HL-60 (cell line): ENCODE measurements around the gene IL37.

Experiments used
- DNase-seq, 2 experiments: peaks; one replicate each; pipeline ENCODE4 v3.0.0-alpha.2; 2010 to 2020; ENCODE audit warnings: low read depth in 1 of 2, low spot score in 1 of 2
- H3K27ac ChIP-seq: fragments of 250-450 bp; sonication (Bioruptor Pico); replicated peaks from 2 replicates; pipeline ENCODE4 v1.5.1; 2020; ENCODE audit warnings: mild to moderate bottlenecking, moderate library complexity
- H3K27me3 ChIP-seq: fragments of 250-450 bp; sonication (Bioruptor Pico); 2 replicates; pipeline ENCODE4 v1.5.1; 2021; ENCODE audit warnings: mild to moderate bottlenecking, moderate library complexity; ENCODE audit not compliant: insufficient read depth, poor library complexity, severe bottlenecking
- H3K4me3 ChIP-seq: replicated peaks from 2 replicates; pipeline ENCODE4 v1.5.1; 2011; ENCODE audit warnings: mild to moderate bottlenecking, control low read depth, low read length; ENCODE audit not compliant: insufficient read depth
- GABPA ChIP-seq: IDR thresholded peaks from 2 replicates; pipeline ENCODE4 v1.6.1; 2012; ENCODE audit warnings: low read depth
- POLR2AphosphoS5 ChIP-seq: IDR thresholded peaks from 2 replicates; pipeline ENCODE4 v1.6.1; 2012; ENCODE audit warnings: low read depth
- SPI1 ChIP-seq: IDR thresholded peaks from 2 replicates; pipeline ENCODE4 v1.6.1; 2012; ENCODE audit warnings: low read depth, mild to moderate bottlenecking, borderline replicate concordance
- TF ChIP-seq, protein P1 (sequence below): IDR thresholded peaks from one replicate; pipeline ENCODE4 v1.5.1; 2011; ENCODE audit warnings: low read length, control low read depth, inconsistent platforms; ENCODE audit not compliant: insufficient read depth
- TF ChIP-seq, protein P2 (sequence below): IDR thresholded peaks from 2 replicates; pipeline ENCODE4 v1.6.1; 2012; ENCODE audit warnings: low read depth; ENCODE audit not compliant: insufficient replicate concordance

The IL37 gene

DNA sequence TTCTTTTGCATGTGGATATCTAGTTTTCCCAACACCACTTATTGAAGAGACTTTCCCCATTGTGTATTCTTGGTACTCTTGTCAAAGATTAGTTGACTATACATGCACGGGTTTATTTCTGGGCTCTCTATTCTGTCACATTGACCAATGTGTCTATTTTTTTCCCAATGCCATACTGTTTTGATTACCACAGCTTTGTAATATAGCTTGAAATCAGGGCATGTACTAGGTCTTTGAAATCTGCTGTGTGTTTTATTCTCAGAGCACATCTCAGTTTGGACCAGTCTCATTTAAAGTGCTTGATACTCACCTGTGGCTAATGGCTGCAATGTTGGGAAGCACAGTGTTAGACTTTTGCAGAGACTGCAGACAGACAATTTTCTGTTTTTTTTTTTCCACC lies 34.0 kb downstream of the IL37 start:
- Histone ChIP-seq H3K27me3 (no peaks in the 10 kb centered on the region), H3K4me3 (no peak overlapping the region), H3K27ac (no peak overlapping the region)
- no peak for DNase-seq
- TF ChIP-seq SPI1, result no peak

DNA sequence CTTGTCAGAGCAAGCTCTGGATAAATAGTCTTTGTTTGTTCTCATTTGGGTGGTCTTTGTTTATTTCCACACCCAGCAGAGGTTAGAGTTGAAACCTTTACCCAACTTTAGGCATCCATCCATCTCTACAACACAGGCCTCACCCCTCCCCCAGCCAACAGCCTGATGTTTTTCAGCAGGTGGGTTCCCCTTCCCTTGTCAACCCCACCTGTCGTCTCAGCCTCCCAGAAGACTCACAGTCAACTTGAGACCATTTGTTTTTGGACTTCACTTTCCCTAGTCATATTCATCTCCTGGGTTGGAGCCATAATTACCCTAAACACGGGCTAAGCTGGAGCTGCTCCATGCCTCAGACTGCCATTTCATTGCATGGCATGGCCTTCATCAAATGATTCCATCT lies 35.1 kb downstream of the IL37 start:
- DNase-seq, result no peak
- no peak overlapping the region for H3K4me3 ChIP-seq
- TF ChIP-seq, protein P1, sequence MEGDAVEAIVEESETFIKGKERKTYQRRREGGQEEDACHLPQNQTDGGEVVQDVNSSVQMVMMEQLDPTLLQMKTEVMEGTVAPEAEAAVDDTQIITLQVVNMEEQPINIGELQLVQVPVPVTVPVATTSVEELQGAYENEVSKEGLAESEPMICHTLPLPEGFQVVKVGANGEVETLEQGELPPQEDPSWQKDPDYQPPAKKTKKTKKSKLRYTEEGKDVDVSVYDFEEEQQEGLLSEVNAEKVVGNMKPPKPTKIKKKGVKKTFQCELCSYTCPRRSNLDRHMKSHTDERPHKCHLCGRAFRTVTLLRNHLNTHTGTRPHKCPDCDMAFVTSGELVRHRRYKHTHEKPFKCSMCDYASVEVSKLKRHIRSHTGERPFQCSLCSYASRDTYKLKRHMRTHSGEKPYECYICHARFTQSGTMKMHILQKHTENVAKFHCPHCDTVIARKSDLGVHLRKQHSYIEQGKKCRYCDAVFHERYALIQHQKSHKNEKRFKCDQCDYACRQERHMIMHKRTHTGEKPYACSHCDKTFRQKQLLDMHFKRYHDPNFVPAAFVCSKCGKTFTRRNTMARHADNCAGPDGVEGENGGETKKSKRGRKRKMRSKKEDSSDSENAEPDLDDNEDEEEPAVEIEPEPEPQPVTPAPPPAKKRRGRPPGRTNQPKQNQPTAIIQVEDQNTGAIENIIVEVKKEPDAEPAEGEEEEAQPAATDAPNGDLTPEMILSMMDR, result no peak
- TF ChIP-seq, protein P2, sequence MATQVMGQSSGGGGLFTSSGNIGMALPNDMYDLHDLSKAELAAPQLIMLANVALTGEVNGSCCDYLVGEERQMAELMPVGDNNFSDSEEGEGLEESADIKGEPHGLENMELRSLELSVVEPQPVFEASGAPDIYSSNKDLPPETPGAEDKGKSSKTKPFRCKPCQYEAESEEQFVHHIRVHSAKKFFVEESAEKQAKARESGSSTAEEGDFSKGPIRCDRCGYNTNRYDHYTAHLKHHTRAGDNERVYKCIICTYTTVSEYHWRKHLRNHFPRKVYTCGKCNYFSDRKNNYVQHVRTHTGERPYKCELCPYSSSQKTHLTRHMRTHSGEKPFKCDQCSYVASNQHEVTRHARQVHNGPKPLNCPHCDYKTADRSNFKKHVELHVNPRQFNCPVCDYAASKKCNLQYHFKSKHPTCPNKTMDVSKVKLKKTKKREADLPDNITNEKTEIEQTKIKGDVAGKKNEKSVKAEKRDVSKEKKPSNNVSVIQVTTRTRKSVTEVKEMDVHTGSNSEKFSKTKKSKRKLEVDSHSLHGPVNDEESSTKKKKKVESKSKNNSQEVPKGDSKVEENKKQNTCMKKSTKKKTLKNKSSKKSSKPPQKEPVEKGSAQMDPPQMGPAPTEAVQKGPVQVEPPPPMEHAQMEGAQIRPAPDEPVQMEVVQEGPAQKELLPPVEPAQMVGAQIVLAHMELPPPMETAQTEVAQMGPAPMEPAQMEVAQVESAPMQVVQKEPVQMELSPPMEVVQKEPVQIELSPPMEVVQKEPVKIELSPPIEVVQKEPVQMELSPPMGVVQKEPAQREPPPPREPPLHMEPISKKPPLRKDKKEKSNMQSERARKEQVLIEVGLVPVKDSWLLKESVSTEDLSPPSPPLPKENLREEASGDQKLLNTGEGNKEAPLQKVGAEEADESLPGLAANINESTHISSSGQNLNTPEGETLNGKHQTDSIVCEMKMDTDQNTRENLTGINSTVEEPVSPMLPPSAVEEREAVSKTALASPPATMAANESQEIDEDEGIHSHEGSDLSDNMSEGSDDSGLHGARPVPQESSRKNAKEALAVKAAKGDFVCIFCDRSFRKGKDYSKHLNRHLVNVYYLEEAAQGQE, result no peak
- TF ChIP-seq GABPA (no peak), SPI1 (no peak), POLR2AphosphoS5 (no peak)
- no peak overlapping the region for H3K27ac ChIP-seq
- no peaks in the 10 kb centered on the region for H3K27me3 ChIP-seq

DNA sequence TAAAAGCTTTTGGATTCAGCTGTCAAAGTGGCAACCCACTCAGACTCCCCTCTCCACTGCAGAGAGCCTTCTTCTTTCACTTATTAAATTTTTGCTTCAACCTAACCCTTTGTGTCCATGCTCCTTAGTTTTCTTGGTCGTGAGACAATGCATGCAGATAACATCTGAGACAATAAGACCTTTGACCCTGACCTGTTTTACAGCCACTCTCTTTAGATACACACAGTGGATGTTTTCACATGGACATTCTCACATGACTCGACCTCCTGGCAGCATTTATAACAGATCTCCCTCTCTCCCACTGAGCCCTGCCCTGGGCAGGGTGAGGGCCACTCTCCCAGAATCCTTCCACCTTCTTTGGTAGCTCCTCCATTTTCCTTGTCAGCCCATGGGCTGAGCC lies 36.4 kb downstream of the IL37 start:
- H3K27ac ChIP-seq, result no peak overlapping the region
- TF ChIP-seq POLR2AphosphoS5, result no peak
- TF ChIP-seq, protein P1, result no peak
- TF ChIP-seq, protein P2, result no peak
- TF ChIP-seq GABPA, result no peak
- no peak for TF ChIP-seq SPI1
- no peak for DNase-seq
- H3K4me3 ChIP-seq, result no peak overlapping the region
- no peaks in the 10 kb centered on the region for H3K27me3 ChIP-seq

DNA sequence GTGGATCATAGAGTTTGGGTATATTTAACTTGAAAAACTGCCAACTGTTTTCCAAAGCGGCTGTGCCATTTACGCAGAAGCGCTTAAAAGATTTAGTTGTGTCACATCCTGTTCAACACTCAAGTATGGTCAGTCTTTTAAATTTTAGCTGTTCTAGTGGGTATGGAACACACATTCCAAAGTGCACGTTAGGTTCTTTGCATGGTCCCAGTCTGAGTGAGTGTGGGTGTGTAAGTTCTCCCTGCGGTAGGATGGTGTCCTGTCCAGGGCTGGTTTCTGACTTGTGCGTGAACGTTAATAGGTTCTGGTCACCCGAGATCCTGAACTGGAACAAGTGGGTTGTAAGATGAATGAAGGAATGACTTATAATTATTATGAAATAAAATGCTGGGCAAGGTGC lies 38.5 kb downstream of the IL37 start:
- no peak overlapping the region for H3K4me3 ChIP-seq
- no peaks in the 10 kb centered on the region for H3K27me3 ChIP-seq
- no peak for TF ChIP-seq POLR2AphosphoS5
- no peak for TF ChIP-seq SPI1
- TF ChIP-seq, protein P1, result no peak
- TF ChIP-seq GABPA, result no peak
- TF ChIP-seq, protein P2, result no peak
- DNase-seq, result no peak
- H3K27ac ChIP-seq, result no peak overlapping the region
